Stomach (tissue), 9 donors: ENCODE data around the gene COX7B2. TPM values are rescaled to one million over a fixed set of nuclear protein-coding genes. Genes with fewer than 3 reads are reported as not detected.

Source experiments
- DNase-seq, 2 donors: peaks; one replicate each; pipeline versions ENCODE4 v3.0.0 to v3.0.0-alpha.2; 2013 to 2019
- H3K27ac ChIP-seq, 5 donors: fragments of 200-600 bp in 4 of 5; sonication (generic) in 4 of 5; one replicate each; pipeline ENCODE4 v1.5.1; 2013 to 2019; ENCODE audit warnings: mild to moderate bottlenecking in 1 of 5, moderate library complexity in 1 of 5
- H3K27me3 ChIP-seq, 3 donors: fragments of 200-600 bp; sonication (generic); one replicate each; pipeline ENCODE4 v1.5.1; 2017 to 2019; ENCODE audit warnings: mixed run types in 1 of 3
- H3K36me3 ChIP-seq, 4 donors: fragments of 200-600 bp; sonication (generic); 1 replicate in 3 of 4; 2 replicates in 1 of 4; pipeline ENCODE4 v1.5.1; 2016 to 2019
- H3K4me1 ChIP-seq, 4 donors: fragments of 200-600 bp; sonication (generic); one replicate each; pipeline ENCODE4 v1.5.1; 2016 to 2019
- H3K4me3 ChIP-seq, 4 donors: fragments of 200-600 bp; sonication (generic) in 3 of 4; one replicate each; pipeline ENCODE4 v1.5.1; 2016 to 2019; ENCODE audit warnings: mild to moderate bottlenecking in 1 of 4
- H3K9me3 ChIP-seq, 4 donors: fragments of 200-600 bp; sonication (generic); one replicate each; pipeline ENCODE4 v1.5.1; 2016 to 2019
- EP300 ChIP-seq: sonication (generic); formaldehyde crosslinking; IDR thresholded peaks from one replicate; pipeline ENCODE4 v1.6.1; 2017; ENCODE audit warnings: antibody characterized with exemption
- POLR2A ChIP-seq, 4 donors: fragments of 450-650 bp; IDR thresholded peaks; one replicate each; pipeline ENCODE4 v1.6.1; 2016; ENCODE audit warnings: antibody characterized with exemption in 4 of 4, control low read depth in 2 of 4, mild to moderate bottlenecking in 1 of 4, moderate library complexity in 1 of 4
- POLR2AphosphoS5 ChIP-seq, 3 donors: sonication (generic); formaldehyde crosslinking; IDR thresholded peaks; one replicate each; pipeline ENCODE4 v1.6.1; 2016; ENCODE audit warnings: antibody characterized with exemption in 3 of 3
- WGBS, 5 donors: extraction: QIAGEN DNeasy Blood & Tissue Kit in 3 of 5; methylation state at CpG; one replicate each; pipeline versions ENCODE4 v1.1.5 to v1.1.7; 2013 to 2018; 5-methylcytosine and 5-hydroxymethylcytosine counted together
- intact Hi-C: fragments of 100-400 bp; cut with DNase I; formaldehyde crosslinking; loops from one replicate; pipeline ENCODE4 v1.15.1; 2023; ENCODE audit warnings: low total_unique reads
- polyA plus RNA-seq, 3 donors: library from polyadenylated mRNA; stranded (reverse); fragments of 200-250 nt; gene quantifications; one replicate each; pipeline ENCODE4 v1.2.3, GENCODE V29; 2013
- total RNA-seq, 5 donors: library from RNA; depleted of rRNA; stranded (reverse); fragments of >200 nt; gene quantifications; one replicate each; pipeline versions ENCODE4 v1.1.0 to v1.2.3, GENCODE V29; 2014 to 2016
- TF ChIP-seq, protein P1 (sequence below), 7 experiments: fragments of 450-650 bp in 4 of 7; fragments of 200-600 bp in 3 of 7; sonication (generic) in 3 of 7; IDR thresholded peaks; one replicate each; pipeline ENCODE4 v1.5.1; 2016 to 2019; ENCODE audit warnings: antibody characterized with exemption in 7 of 7, control low read depth in 2 of 7, mild to moderate bottlenecking in 1 of 7
- donor health status: healthy with polysubstance abuse.
- donor health status: Bipolar disorder and iron deficiency.
- donor health status: healthy.

The COX7B2 gene
- total and polyA plus RNA-seq, 8 donors, result not detected

DNA sequence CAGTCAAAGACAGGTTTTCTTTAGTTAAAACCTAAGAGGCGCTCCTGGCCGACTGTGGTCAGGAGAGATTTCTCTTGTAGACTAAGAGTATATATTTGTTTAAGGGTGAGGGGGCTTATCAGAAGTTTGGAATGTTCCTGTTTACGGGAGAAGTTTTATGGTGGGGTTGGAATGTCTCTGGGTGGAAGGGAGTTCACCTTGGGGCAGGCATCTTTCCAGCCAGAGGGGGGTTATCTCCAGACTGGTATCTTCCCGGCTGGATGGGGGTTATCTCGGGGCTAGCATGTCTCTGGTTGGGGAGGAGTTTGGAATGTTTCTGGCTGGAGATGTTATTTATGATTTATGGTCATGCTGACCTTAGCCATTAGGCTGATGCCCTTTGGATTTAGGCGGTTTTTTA lies 116.0 kb downstream of the COX7B2 start:
- 25 to 54% (median 33%) methylated on average over 4 to 6 of the region's 6 CpGs for WGBS, 5 donors

DNA sequence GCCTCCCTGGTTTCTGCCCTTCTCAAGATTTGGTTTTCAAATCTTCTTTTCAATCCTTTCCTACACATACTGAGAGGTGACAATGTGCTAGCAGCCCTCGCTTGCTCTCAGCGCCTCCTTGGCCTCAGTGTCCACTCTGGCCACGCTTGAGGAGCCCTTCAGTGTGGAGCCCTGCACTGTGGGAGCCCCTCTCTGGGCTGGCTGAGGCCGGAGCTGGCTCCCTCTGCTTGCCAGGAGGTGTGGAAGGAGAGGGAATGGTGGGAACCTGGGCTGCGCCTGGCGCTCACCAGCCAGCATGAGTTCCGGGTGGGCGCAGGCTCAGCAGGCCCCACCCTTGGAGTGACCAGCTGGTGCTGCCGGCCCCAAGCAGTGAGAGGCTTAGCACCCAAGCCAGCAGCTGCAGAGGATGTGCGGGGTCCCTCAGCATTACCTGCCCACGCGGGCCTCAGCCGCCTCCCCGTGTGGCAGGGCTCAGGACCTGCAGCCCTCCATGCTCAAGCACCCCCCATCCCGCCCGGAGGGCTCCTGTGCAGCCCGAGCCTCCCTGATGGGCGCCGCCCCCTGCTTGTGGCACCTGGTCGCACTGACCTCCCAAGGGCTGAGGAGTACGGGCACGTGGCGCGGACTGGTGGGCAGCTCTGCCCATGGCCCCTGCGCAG lies 127.5 kb downstream of the COX7B2 start:
- Histone ChIP-seq H3K9me3 (peaks cover 0 to 11% (median 8%) of the 10 kb centered on the region in 4 donors), H3K27me3 (no peaks in the 10 kb centered on the region), H3K27ac (no peak overlapping the region), H3K4me1 (no peaks in the 10 kb centered on the region), H3K36me3 (no peaks in the 10 kb centered on the region), H3K4me3 (no peak overlapping the region)
- TF ChIP-seq, protein P1, sequence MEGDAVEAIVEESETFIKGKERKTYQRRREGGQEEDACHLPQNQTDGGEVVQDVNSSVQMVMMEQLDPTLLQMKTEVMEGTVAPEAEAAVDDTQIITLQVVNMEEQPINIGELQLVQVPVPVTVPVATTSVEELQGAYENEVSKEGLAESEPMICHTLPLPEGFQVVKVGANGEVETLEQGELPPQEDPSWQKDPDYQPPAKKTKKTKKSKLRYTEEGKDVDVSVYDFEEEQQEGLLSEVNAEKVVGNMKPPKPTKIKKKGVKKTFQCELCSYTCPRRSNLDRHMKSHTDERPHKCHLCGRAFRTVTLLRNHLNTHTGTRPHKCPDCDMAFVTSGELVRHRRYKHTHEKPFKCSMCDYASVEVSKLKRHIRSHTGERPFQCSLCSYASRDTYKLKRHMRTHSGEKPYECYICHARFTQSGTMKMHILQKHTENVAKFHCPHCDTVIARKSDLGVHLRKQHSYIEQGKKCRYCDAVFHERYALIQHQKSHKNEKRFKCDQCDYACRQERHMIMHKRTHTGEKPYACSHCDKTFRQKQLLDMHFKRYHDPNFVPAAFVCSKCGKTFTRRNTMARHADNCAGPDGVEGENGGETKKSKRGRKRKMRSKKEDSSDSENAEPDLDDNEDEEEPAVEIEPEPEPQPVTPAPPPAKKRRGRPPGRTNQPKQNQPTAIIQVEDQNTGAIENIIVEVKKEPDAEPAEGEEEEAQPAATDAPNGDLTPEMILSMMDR (IDR thresholded peaks at IDR 0.05), result no peak
- TF ChIP-seq POLR2A (IDR thresholded peaks at IDR 0.05) (no peak), POLR2AphosphoS5 (IDR thresholded peaks at IDR 0.05) (no peak), EP300 (no peak)
- 93 to 95% (median 93%) methylated on average over 13 to 25 of the region's 25 CpGs for WGBS, 5 donors
- intact Hi-C loops, result no loop called here
- DNase-seq, result no peak

More for the DNA sequence above, 116.0 kb downstream of the COX7B2 start:
- no peak for TF ChIP-seq POLR2AphosphoS5 (IDR thresholded peaks at IDR 0.05)
- Histone ChIP-seq H3K9me3 (peaks cover 0 to 7% (median 5%) of the 10 kb centered on the region in 4 donors), H3K4me1 (no peaks in the 10 kb centered on the region), H3K36me3 (no peaks in the 10 kb centered on the region), H3K27me3 (no peaks in the 10 kb centered on the region), H3K27ac (no peak overlapping the region), H3K4me3 (no peak overlapping the region)
- intact Hi-C loops, result no loop called here
- DNase-seq, result no peak

DNA sequence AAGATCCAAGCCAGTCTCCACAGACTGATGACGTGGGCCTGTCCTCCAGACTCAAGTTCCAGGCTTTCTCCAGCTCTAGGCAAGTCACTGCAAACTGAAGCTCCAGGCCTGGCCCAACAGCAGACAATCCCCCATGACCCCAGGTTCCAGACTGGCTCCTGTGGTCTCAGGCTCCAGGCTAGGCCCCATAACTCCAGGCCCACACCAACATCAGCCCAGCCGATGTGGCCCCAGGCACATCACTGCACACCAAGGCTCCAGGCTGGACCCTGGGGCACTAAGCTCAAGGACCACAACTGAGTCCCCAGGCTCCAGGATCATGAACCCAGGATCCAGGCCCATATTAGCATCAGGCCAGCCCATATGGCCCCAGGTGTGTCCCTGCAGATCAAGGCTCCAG lies 143.6 kb downstream of the COX7B2 start:
- WGBS, 5 donors, result 50 to 87% (median 74%) methylated on average over 1 to 2 of the region's 2 CpGs; no CpG with 5 or more reads in 1 of the 5 donors
- H3K27ac ChIP-seq, result no peak overlapping the region
- H3K4me3 ChIP-seq, result no peak overlapping the region
- intact Hi-C loops, result no loop called here
- H3K4me1 ChIP-seq, result no peaks in the 10 kb centered on the region
- no peak for TF ChIP-seq POLR2A (IDR thresholded peaks at IDR 0.05)
- TF ChIP-seq, protein P1 (IDR thresholded peaks at IDR 0.05), result no peak
- TF ChIP-seq EP300, result no peak
- no peak for TF ChIP-seq POLR2AphosphoS5 (IDR thresholded peaks at IDR 0.05)
- DNase-seq, result no peak
- peaks cover 0 to 10% (median 5%) of the 10 kb centered on the region in 4 donors for H3K9me3 ChIP-seq
- no peaks in the 10 kb centered on the region for H3K27me3 ChIP-seq
- H3K36me3 ChIP-seq, result no peaks in the 10 kb centered on the region

DNA sequence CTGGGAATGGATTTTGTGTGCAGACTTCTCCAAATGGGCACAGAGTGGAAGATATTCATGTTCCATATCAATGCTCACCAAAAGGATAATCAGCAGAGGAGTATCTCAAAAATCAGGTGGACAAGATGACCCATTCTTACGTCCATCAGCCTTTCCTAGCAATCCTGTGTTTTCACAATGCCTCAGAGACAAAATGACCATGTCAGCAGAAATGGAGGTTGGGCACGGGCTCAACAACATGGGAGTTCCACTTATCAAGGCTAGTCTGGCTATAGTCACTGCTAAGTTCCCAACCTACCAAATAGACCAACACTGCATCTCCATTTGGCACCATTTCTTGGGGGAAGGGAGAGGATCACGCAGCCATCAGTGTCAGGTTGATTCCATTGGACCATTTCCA lies 179.0 kb downstream of the COX7B2 start:
- H3K4me1 ChIP-seq, result no peaks in the 10 kb centered on the region
- intact Hi-C loops, result no loop called here
- H3K27ac ChIP-seq, result no peak overlapping the region
- no peaks in the 10 kb centered on the region for H3K36me3 ChIP-seq
- H3K27me3 ChIP-seq, result no peaks in the 10 kb centered on the region
- no peak for DNase-seq
- peaks cover 0 to 22% (median 16%) of the 10 kb centered on the region in 4 donors for H3K9me3 ChIP-seq
- TF ChIP-seq, protein P1 (IDR thresholded peaks at IDR 0.05), result no peak
- no peak for TF ChIP-seq POLR2AphosphoS5 (IDR thresholded peaks at IDR 0.05)
- TF ChIP-seq EP300, result no peak
- TF ChIP-seq POLR2A (IDR thresholded peaks at IDR 0.05), result no peak
- 69 to 71% (median 71%) methylated on average over 3 of the region's 3 CpGs for WGBS, 5 donors
- H3K4me3 ChIP-seq, result no peak overlapping the region

DNA sequence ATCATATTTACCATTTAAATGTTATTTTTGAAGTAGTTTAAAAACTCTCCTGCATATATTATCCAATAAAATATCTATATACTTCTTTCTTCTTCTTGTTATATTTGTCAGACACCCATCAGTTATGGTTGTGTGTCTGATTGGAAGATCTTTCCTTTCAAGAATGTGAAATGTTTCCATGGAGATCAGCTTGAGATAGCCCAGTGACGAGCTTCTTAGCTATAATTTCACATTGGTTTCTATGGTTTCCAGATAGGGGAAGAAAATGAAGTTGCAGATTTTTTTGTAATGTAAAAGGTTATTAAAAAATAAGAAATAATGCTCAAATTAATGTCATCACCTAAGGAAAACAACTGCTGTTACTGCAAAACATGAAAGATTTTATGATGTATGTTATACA lies 189.0 kb downstream of the COX7B2 start:
- no peak for TF ChIP-seq EP300
- TF ChIP-seq, protein P1 (IDR thresholded peaks at IDR 0.05), result no peak
- no peak for TF ChIP-seq POLR2A (IDR thresholded peaks at IDR 0.05)
- TF ChIP-seq POLR2AphosphoS5 (IDR thresholded peaks at IDR 0.05), result no peak
- DNase-seq, result no peak
- no peaks in the 10 kb centered on the region for H3K4me1 ChIP-seq
- H3K4me3 ChIP-seq, result no peak overlapping the region
- H3K36me3 ChIP-seq, result no peaks in the 10 kb centered on the region
- WGBS, 5 donors, result 19 to 34% (median 21%) methylated on average over 1 of the region's 1 CpG
- peaks cover 0 to 4% (median 0%) of the 10 kb centered on the region in 4 donors for H3K9me3 ChIP-seq
- intact Hi-C loops, result no loop called here
- no peaks in the 10 kb centered on the region for H3K27me3 ChIP-seq
- no peak overlapping the region for H3K27ac ChIP-seq
